ENCODE data around the gene MTA2. TPM values are rescaled to one million over a fixed set of nuclear protein-coding genes. Genes with fewer than 3 reads are reported as not detected.

The MTA2 gene
- total RNA-seq, 1 donor from 2014 or later = 157 TPM

- Mint-ChIP-seq H3K27me3 (ENCODE audit: unreplicated experiment) (peaks cover 14% of the 10 kb centered on the region), H3K4me3 (ENCODE audit: unreplicated experiment) (peak overlapping the region; percentile 42), H3K36me3 (ENCODE audit: low read depth, unreplicated experiment) (peaks cover 33% of the 10 kb centered on the region), H3K9me3 (ENCODE audit: unreplicated experiment) (no peaks in the 10 kb centered on the region), H3K27ac (ENCODE audit: unreplicated experiment) (no peak overlapping the region), H3K4me1 (ENCODE audit: unreplicated experiment) (peaks cover 19% of the 10 kb centered on the region)
- DNase-seq (ENCODE audit: low spot score) = no peak
- TF ChIP-seq CTCF (IDR thresholded peaks at IDR 0.05; ENCODE audit: unreplicated experiment) = no peak
Observed at GRCh38 chr11:62647609-62648005, 45.9 kb upstream of the MTA2 start.

GRCh38 chr11:62646825-62647608 lies 45.4 kb upstream of the MTA2 start:
- no peak for DNase-seq (ENCODE audit: low spot score)
- H3K27ac Mint-ChIP-seq (ENCODE audit: unreplicated experiment) = peak overlapping the region; percentile 97

GRCh38 chr11:62645946-62646824 lies 44.5 kb upstream of the MTA2 start, which contains the start of gene GANAB:
TSS of gene GANAB (minus strand) at chr11:62646613. CDS start at chr11:62646599, 14 bp downstream.
- peaks cover 18% of the 10 kb centered on the region for H3K4me1 Mint-ChIP-seq (ENCODE audit: unreplicated experiment)
- H3K4me3 Mint-ChIP-seq (ENCODE audit: unreplicated experiment) = peak within 1 kb of the TSS; percentile 99
- DNase-seq (ENCODE audit: low spot score) = peak; percentile 98
- H3K27ac Mint-ChIP-seq (ENCODE audit: unreplicated experiment) = peak within 1 kb of the TSS; percentile 97
- peaks cover 14% of the 10 kb centered on the region for H3K27me3 Mint-ChIP-seq (ENCODE audit: unreplicated experiment)
- TF ChIP-seq CTCF (IDR thresholded peaks at IDR 0.05; ENCODE audit: unreplicated experiment) = no peak
- peaks cover 34% of the 10 kb centered on the region for H3K36me3 Mint-ChIP-seq (ENCODE audit: low read depth, unreplicated experiment)
- no peaks in the 10 kb centered on the region for H3K9me3 Mint-ChIP-seq (ENCODE audit: unreplicated experiment)

More at GRCh38 chr11:62646825-62647608, 45.4 kb upstream of the MTA2 start:
- H3K4me1 Mint-ChIP-seq (ENCODE audit: unreplicated experiment) = peaks cover 15% of the 10 kb centered on the region
- peak overlapping the region; percentile 99 for H3K4me3 Mint-ChIP-seq (ENCODE audit: unreplicated experiment)
- peaks cover 34% of the 10 kb centered on the region for H3K36me3 Mint-ChIP-seq (ENCODE audit: low read depth, unreplicated experiment)
- no peak for TF ChIP-seq CTCF (IDR thresholded peaks at IDR 0.05; ENCODE audit: unreplicated experiment)
- H3K27me3 Mint-ChIP-seq (ENCODE audit: unreplicated experiment) = peaks cover 14% of the 10 kb centered on the region
- no peaks in the 10 kb centered on the region for H3K9me3 Mint-ChIP-seq (ENCODE audit: unreplicated experiment)

- no peaks in the 10 kb centered on the region for H3K9me3 Mint-ChIP-seq (ENCODE audit: unreplicated experiment)
- H3K27me3 Mint-ChIP-seq (ENCODE audit: unreplicated experiment) = peaks cover 15% of the 10 kb centered on the region
- peaks cover 34% of the 10 kb centered on the region for H3K36me3 Mint-ChIP-seq (ENCODE audit: low read depth, unreplicated experiment)
- no peak for TF ChIP-seq CTCF (IDR thresholded peaks at IDR 0.05; ENCODE audit: unreplicated experiment)
- no peak for DNase-seq (ENCODE audit: low spot score)
- H3K27ac Mint-ChIP-seq (ENCODE audit: unreplicated experiment) = peak overlapping the region; percentile 97
- H3K4me3 Mint-ChIP-seq (ENCODE audit: unreplicated experiment) = peak overlapping the region; percentile 99
- H3K4me1 Mint-ChIP-seq (ENCODE audit: unreplicated experiment) = peaks cover 18% of the 10 kb centered on the region
Observed at GRCh38 chr11:62645671-62645945, 43.9 kb upstream of the MTA2 start.

Measured in endothelial cell (in vitro differentiated cells).